ENCODE measurements around the gene HHLA2. TPM values are rescaled to one million over a fixed set of nuclear protein-coding genes. Genes with fewer than 3 reads are reported as not detected.
"Not testable (repeated sequence)": the region's sequence is repeated elsewhere in the genome, so short reads cannot be mapped to it uniquely, and the experiment has no call there.

Gene HHLA2
- total RNA-seq, 2 donors from 2014 or later = 0.82 to 2.6 TPM

DNA sequence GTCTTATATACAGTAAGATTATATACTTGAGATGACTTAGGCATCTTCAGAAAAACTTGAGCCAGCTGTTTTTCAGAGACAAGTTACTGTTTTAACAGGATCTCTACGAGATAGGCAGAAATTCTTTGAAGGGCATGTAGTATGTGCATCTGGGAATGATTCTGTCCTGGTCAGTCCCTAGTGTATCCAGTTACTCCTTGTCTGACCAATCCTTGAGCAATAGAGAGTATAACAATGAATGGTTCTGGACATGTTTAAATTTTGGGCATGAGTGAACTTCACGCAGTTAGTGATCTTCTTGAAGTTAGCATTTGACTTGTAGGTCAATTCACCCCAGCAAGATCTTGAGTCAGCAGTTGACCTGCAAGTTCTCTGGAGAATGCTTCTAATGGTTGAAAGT, 24.7 kb upstream of the HHLA2 start:
- Histone ChIP-seq H3K27ac (no peak overlapping the region), H3K4me3 (no peak overlapping the region), H3K36me3 (no peaks in the 10 kb centered on the region), H3K27me3 (replicated peaks; ENCODE audit: insufficient read depth) (no peaks in the 10 kb centered on the region), H3K9me3 (no peaks in the 10 kb centered on the region), H3K4me1 (replicated peaks) (no peaks in the 10 kb centered on the region)
- WGBS = 48% methylated on average over 2 of the region's 2 CpGs
- DNase-seq (ENCODE audit: low spot score) = no peak
- intact Hi-C loops (cut with DNase I) = no loop called here
- TF ChIP-seq POLR2AphosphoS5 (IDR thresholded peaks at IDR 0.05) = no peak
- no peak for TF ChIP-seq POLR2A (IDR thresholded peaks at IDR 0.05)
- TF ChIP-seq, protein P1, sequence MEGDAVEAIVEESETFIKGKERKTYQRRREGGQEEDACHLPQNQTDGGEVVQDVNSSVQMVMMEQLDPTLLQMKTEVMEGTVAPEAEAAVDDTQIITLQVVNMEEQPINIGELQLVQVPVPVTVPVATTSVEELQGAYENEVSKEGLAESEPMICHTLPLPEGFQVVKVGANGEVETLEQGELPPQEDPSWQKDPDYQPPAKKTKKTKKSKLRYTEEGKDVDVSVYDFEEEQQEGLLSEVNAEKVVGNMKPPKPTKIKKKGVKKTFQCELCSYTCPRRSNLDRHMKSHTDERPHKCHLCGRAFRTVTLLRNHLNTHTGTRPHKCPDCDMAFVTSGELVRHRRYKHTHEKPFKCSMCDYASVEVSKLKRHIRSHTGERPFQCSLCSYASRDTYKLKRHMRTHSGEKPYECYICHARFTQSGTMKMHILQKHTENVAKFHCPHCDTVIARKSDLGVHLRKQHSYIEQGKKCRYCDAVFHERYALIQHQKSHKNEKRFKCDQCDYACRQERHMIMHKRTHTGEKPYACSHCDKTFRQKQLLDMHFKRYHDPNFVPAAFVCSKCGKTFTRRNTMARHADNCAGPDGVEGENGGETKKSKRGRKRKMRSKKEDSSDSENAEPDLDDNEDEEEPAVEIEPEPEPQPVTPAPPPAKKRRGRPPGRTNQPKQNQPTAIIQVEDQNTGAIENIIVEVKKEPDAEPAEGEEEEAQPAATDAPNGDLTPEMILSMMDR (IDR thresholded peaks at IDR 0.05) = no peak

DNA sequence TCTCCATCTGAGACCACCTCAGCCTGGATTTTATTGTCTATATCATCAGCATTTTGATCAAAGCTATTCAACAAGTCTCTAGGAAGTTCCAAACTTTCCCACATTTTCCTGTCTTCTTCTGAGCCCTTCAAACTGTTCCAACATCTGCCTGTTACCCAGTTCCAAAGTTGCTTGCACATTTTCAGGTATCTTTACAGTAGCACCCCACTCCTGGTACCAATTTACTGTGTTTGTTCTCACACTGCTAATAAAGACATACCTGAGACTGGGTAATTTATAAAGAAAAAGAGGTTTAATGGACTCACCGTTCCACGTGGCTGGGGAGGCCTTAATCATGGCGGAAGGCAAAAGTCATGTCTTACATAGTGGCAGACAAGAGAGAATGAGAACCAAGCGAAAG, 17.3 kb upstream of the HHLA2 start:
- H3K36me3 ChIP-seq; intact Hi-C loops (cut with DNase I); H3K27ac ChIP-seq; H3K27me3 ChIP-seq (replicated peaks; ENCODE audit: insufficient read depth); H3K4me3 ChIP-seq; H3K9me3 ChIP-seq; DNase-seq (ENCODE audit: low spot score); H3K4me1 ChIP-seq (replicated peaks): not testable (repeated sequence)
- WGBS = 70% methylated on average over 4 of the region's 4 CpGs

DNA sequence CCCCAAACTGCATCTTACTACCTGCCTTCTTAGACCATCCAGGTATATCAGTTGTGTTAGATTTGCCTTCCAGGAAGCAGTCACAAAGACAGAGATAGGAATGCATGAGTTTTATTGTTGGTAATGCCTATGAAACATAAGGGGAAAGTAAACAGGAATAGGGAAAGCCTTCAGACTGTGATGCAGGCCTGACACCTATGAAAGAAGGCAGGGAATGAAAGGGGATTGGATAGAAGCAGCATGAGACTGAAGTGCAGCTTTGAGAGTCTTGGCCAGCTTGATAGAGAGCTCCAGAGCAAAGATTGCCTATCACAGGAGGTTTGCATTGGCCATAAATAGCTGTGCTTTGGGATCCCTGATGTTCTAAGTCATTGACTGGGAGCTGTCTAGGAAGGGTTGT, 15.9 kb upstream of the HHLA2 start:
- TF ChIP-seq POLR2AphosphoS5 (IDR thresholded peaks at IDR 0.05) = no peak
- no peak for TF ChIP-seq POLR2A (IDR thresholded peaks at IDR 0.05)
- TF ChIP-seq, protein P1 (IDR thresholded peaks at IDR 0.05) = no peak
- H3K4me3 ChIP-seq = no peak overlapping the region
- H3K36me3 ChIP-seq = no peaks in the 10 kb centered on the region
- intact Hi-C loops (cut with DNase I) = no loop called here
- H3K27ac ChIP-seq = no peak overlapping the region
- H3K27me3 ChIP-seq (replicated peaks; ENCODE audit: insufficient read depth) = no peaks in the 10 kb centered on the region
- DNase-seq (ENCODE audit: low spot score) = no peak
- H3K9me3 ChIP-seq = no peaks in the 10 kb centered on the region
- no peaks in the 10 kb centered on the region for H3K4me1 ChIP-seq (replicated peaks)

DNA sequence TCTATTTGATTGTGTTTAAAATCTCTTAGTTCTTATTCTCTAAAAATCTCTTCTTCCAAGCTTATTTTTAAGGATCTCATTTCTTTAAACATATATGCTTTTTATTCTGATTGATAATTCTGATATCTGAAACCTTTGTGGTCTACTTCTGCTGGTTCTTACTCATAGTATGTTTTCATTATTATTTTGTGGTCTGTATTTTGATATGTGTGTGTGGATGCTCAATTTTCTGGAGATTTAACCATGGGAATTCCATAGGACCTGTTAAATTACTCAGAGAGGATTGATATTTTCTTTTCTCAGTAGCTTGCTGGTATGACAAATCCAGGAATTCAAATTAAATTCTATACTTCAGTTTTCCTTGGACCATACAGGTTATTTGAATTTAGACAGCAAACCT, 14.7 kb upstream of the HHLA2 start:
- TF ChIP-seq POLR2A (IDR thresholded peaks at IDR 0.05) = no peak
- intact Hi-C loops (cut with DNase I) = no loop called here
- Histone ChIP-seq H3K4me1 (replicated peaks) (no peaks in the 10 kb centered on the region), H3K36me3 (no peaks in the 10 kb centered on the region), H3K4me3 (no peak overlapping the region), H3K27ac (no peak overlapping the region), H3K9me3 (no peaks in the 10 kb centered on the region), H3K27me3 (replicated peaks; ENCODE audit: insufficient read depth) (no peaks in the 10 kb centered on the region)
- DNase-seq (ENCODE audit: low spot score) = no peak

DNA sequence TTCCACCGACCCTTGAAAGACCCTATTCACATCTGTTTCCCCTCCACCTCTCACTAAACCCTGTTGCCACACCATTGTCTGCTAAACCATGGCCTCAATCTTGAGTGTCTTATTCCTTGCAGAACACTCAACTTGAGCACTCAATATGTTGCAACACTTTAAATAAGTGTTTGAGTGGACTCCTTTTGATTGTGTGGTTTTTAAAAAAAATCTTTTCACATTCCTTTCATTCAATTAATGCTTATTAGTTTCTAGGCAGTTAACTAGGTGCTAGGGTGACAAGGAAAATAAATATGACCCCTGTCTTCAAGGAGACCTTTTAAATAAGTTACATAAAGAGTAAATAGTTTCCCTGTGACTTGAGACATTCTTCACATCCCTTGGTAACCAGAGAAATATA, 13.3 kb upstream of the HHLA2 start:
- intact Hi-C loops (cut with DNase I) = no loop called here
- H3K36me3 ChIP-seq = no peaks in the 10 kb centered on the region
- no peak overlapping the region for H3K4me3 ChIP-seq
- no peaks in the 10 kb centered on the region for H3K4me1 ChIP-seq (replicated peaks)
- 50% methylated on average over 1 of the region's 1 CpG for WGBS
- DNase-seq (ENCODE audit: low spot score) = no peak
- H3K27me3 ChIP-seq (replicated peaks; ENCODE audit: insufficient read depth) = no peaks in the 10 kb centered on the region
- H3K9me3 ChIP-seq = no peaks in the 10 kb centered on the region
- TF ChIP-seq POLR2AphosphoS5 (IDR thresholded peaks at IDR 0.05) (no peak), POLR2A (IDR thresholded peaks at IDR 0.05) (no peak)
- TF ChIP-seq, protein P1 (IDR thresholded peaks at IDR 0.05) = no peak
- no peak overlapping the region for H3K27ac ChIP-seq

DNA sequence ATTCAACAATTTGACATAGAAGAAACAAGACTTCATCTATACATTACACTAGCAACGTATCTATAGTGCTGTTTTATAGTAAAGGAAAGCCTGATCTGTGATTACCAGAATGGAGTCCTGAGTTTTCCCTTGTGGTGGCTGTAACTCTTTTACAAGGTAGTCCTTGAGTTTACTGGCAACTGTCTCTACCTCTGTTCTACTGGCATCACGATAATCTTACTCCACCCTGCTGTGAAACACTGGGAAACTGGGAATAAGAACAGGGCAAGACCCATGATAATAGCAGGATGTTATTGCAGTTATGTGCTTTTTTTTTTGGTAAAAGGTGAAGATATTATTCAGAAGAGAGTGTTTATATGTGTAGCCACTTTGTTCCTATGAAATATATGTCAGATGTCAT, 12.4 kb upstream of the HHLA2 start:
- 43% methylated on average over 2 of the region's 2 CpGs for WGBS
- Histone ChIP-seq H3K27ac (no peak overlapping the region), H3K4me3 (no peak overlapping the region), H3K9me3 (no peaks in the 10 kb centered on the region), H3K36me3 (no peaks in the 10 kb centered on the region), H3K27me3 (replicated peaks; ENCODE audit: insufficient read depth) (no peaks in the 10 kb centered on the region), H3K4me1 (replicated peaks) (no peaks in the 10 kb centered on the region)
- no peak for TF ChIP-seq POLR2A (IDR thresholded peaks at IDR 0.05)
- TF ChIP-seq, protein P1 (IDR thresholded peaks at IDR 0.05) = no peak
- no peak for TF ChIP-seq POLR2AphosphoS5 (IDR thresholded peaks at IDR 0.05)
- intact Hi-C loops (cut with DNase I) = no loop called here
- peak; percentile 4 for DNase-seq (ENCODE audit: low spot score)

All from prostate gland (tissue), 2 donors.